Epithelial cell of proximal tubule (primary cell): Measurements from ENCODE around the gene CDK4. TPM values are rescaled to one million over a fixed set of nuclear protein-coding genes. Genes with fewer than 3 reads are reported as not detected.

Experiments
- DNase-seq: peaks from one replicate; pipeline ENCODE4 v3.0.0-alpha.2; 2011; ENCODE audit warnings: low read depth
- H3K4me3 ChIP-seq: 2 replicates; pipeline ENCODE4 v1.5.1; 2011; ENCODE audit warnings: low read depth, mild to moderate bottlenecking, low read length
- CTCF ChIP-seq: conservative IDR thresholded peaks from 2 replicates; pipeline ENCODE4 v1.5.1; 2012; ENCODE audit warnings: low read depth, mild to moderate bottlenecking, low read length
- total RNA-seq: library from RNA; depleted of rRNA; stranded (reverse); fragments of >200 nt; gene quantifications from 2 replicates; pipeline ENCODE4 v1.2.3, GENCODE V29; 2015

The CDK4 gene
- total RNA-seq, 1 donor from 2014 or later, result 178 TPM

GRCh38 chr12:57734591-57734990, 17.5 kb downstream of the CDK4 start:
- no peak overlapping the region for H3K4me3 ChIP-seq
- DNase-seq, result no peak
- TF ChIP-seq CTCF, result no peak

GRCh38 chr12:57733928-57734327, 18.2 kb downstream of the CDK4 start:
- TF ChIP-seq CTCF, result no peak

GRCh38 chr12:57732726-57733593, 19.1 kb downstream of the CDK4 start:
- DNase-seq, result no peak
- H3K4me3 ChIP-seq, result no peak overlapping the region
- no peak for TF ChIP-seq CTCF

More at GRCh38 chr12:57733928-57734327, 18.2 kb downstream of the CDK4 start:
- no peak for DNase-seq
- H3K4me3 ChIP-seq, result no peak overlapping the region

- DNase-seq, result no peak
- no peak overlapping the region for H3K4me3 ChIP-seq
- no peak for TF ChIP-seq CTCF
Observed at GRCh38 chr12:57732270-57732669, 19.8 kb downstream of the CDK4 start.

- no peak overlapping the region for H3K4me3 ChIP-seq
- DNase-seq, result no peak
- no peak for TF ChIP-seq CTCF
Observed at GRCh38 chr12:57731411-57732080, 20.6 kb downstream of the CDK4 start.

GRCh38 chr12:57730336-57731067, 21.6 kb downstream of the CDK4 start:
- TF ChIP-seq CTCF, result no peak
- no peak for DNase-seq
- no peak overlapping the region for H3K4me3 ChIP-seq
